Activated CD4-positive, alpha-beta T cell treated with anti-CD3 and anti-CD28 coated beads, Interleukin-2, amount 10 ng/mL, durations not matched to agents 7 days and 5 days (primary cell): ENCODE measurements around the gene OLFML3. TPM values are rescaled to one million over a fixed set of nuclear protein-coding genes. Genes with fewer than 3 reads are reported as not detected.
"Not testable (repeated sequence)": the region's sequence is repeated elsewhere in the genome, so short reads cannot be mapped to it uniquely, and the experiment has no call there.

Experiments used
- CTCF ChIA-PET: fragments of 350-600 bp; sonication (Branson Sonifier 250); formaldehyde crosslinking; loops from one replicate; lab custom pipeline; 2021; ENCODE audit warnings: antibody characterized with exemption; lab: Charles Lee
- POLR2A ChIA-PET: fragments of 350-600 bp; sonication (Branson Sonifier 250); formaldehyde crosslinking; loops from one replicate; lab custom pipeline; 2021; ENCODE audit warnings: antibody characterized with exemption; lab: Charles Lee
- DNase-seq: peaks from one replicate; pipeline ENCODE4 v3.0.0-alpha.2; 2020
- H3K27ac Mint-ChIP-seq: one replicate; pipeline ENCODE4 v1.8.0; 2021; ENCODE audit warnings: mild to moderate bottlenecking, moderate library complexity, mixed read lengths
- H3K27me3 Mint-ChIP-seq: one replicate; pipeline ENCODE4 v1.8.0; 2021; ENCODE audit warnings: mixed read lengths
- H3K36me3 Mint-ChIP-seq: one replicate; pipeline ENCODE4 v1.8.0; 2021; ENCODE audit warnings: low read depth, mixed read lengths
- H3K4me1 Mint-ChIP-seq: one replicate; pipeline ENCODE4 v1.8.0; 2021; ENCODE audit warnings: mixed read lengths
- H3K4me3 Mint-ChIP-seq: one replicate; pipeline ENCODE4 v1.8.0; 2021; ENCODE audit warnings: mild to moderate bottlenecking, moderate library complexity, mixed read lengths
- H3K9me3 Mint-ChIP-seq: one replicate; pipeline ENCODE4 v1.8.0; 2021; ENCODE audit warnings: mixed read lengths
- total RNA-seq, 2 experiments: library from RNA; stranded (reverse); gene quantifications; one replicate each; pipeline ENCODE4 v1.2.3, GENCODE V29; 2021

The OLFML3 gene
- total RNA-seq, 2 experiments from 2014 or later: 0.71 to 0.94 TPM

GRCh38 chr1:113999799-114000198 lies 20.5 kb downstream of the OLFML3 start:
- peaks cover 10% of the 10 kb centered on the region for H3K9me3 Mint-ChIP-seq
- CTCF ChIA-PET: no interaction called here
- no peak overlapping the region for H3K4me3 Mint-ChIP-seq
- no peaks in the 10 kb centered on the region for H3K4me1 Mint-ChIP-seq
- no peak for DNase-seq
- H3K27ac Mint-ChIP-seq: no peak overlapping the region
- H3K36me3 Mint-ChIP-seq: peaks cover 5% of the 10 kb centered on the region
- peaks cover 13% of the 10 kb centered on the region for H3K27me3 Mint-ChIP-seq
- POLR2A ChIA-PET: no interaction called here

GRCh38 chr1:114000406-114000805 lies 21.1 kb downstream of the OLFML3 start:
- H3K4me1 Mint-ChIP-seq: no peaks in the 10 kb centered on the region
- no peak for DNase-seq
- ChIA-PET POLR2A (no interaction called here), CTCF (no interaction called here)
- H3K27ac Mint-ChIP-seq: no peak overlapping the region
- peaks cover 2% of the 10 kb centered on the region for H3K36me3 Mint-ChIP-seq
- peaks cover 6% of the 10 kb centered on the region for H3K9me3 Mint-ChIP-seq
- H3K27me3 Mint-ChIP-seq: peaks cover 13% of the 10 kb centered on the region
- H3K4me3 Mint-ChIP-seq: no peak overlapping the region

GRCh38 chr1:114002492-114003239 lies 23.4 kb downstream of the OLFML3 start:
- peaks cover 11% of the 10 kb centered on the region for H3K27me3 Mint-ChIP-seq
- POLR2A ChIA-PET: no interaction called here

GRCh38 chr1:114003431-114003830 lies 24.2 kb downstream of the OLFML3 start:
- CTCF ChIA-PET: interaction anchor here (0.8 kb wide), 1 partner anchor 31 kb away, joined by 3 read pairs; no protein-coding TSS in a partner anchor
- no peaks in the 10 kb centered on the region for H3K9me3 Mint-ChIP-seq
- H3K4me3 Mint-ChIP-seq: no peak overlapping the region
- DNase-seq: no peak
- peaks cover 8% of the 10 kb centered on the region for H3K27me3 Mint-ChIP-seq
- POLR2A ChIA-PET: no interaction called here
- H3K4me1 Mint-ChIP-seq: no peaks in the 10 kb centered on the region
- H3K27ac Mint-ChIP-seq: peak overlapping the region; percentile 4
- H3K36me3 Mint-ChIP-seq: no peaks in the 10 kb centered on the region

More at GRCh38 chr1:114002492-114003239, 23.4 kb downstream of the OLFML3 start:
- Mint-ChIP-seq H3K9me3 (no peaks in the 10 kb centered on the region), H3K4me1 (no peaks in the 10 kb centered on the region), H3K27ac (no peak overlapping the region), H3K4me3 (no peak overlapping the region), H3K36me3 (no peaks in the 10 kb centered on the region)
- no peak for DNase-seq
- CTCF ChIA-PET: no interaction called here

- H3K9me3 Mint-ChIP-seq, DNase-seq, H3K36me3 Mint-ChIP-seq, POLR2A ChIA-PET, H3K4me1 Mint-ChIP-seq, H3K27ac Mint-ChIP-seq, H3K4me3 Mint-ChIP-seq: not testable (repeated sequence)
- H3K27me3 Mint-ChIP-seq: peaks cover 12% of the 10 kb centered on the region
- CTCF ChIA-PET: interaction anchor here (0.6 kb wide), 1 partner anchor 289 kb away, joined by 3 read pairs; no protein-coding TSS in a partner anchor
These were observed 27.6 kb downstream of the OLFML3 start for GRCh38 chr1:114006825-114007224.

GRCh38 chr1:114008480-114008941 lies 29.2 kb downstream of the OLFML3 start:
- Mint-ChIP-seq H3K27me3 (peaks cover 11% of the 10 kb centered on the region), H3K4me3 (no peak overlapping the region), H3K9me3 (no peaks in the 10 kb centered on the region), H3K36me3 (no peaks in the 10 kb centered on the region), H3K27ac (no peak overlapping the region), H3K4me1 (no peaks in the 10 kb centered on the region)
- no peak for DNase-seq
- CTCF ChIA-PET: interaction anchor here (0.6 to 1.1 kb wide), 2 partner anchors 164 to 1160 kb away, joined by 3 to 4 read pairs; no protein-coding TSS in a partner anchor
- POLR2A ChIA-PET: no interaction called here

GRCh38 chr1:114008993-114009392 lies 29.7 kb downstream of the OLFML3 start:
- Mint-ChIP-seq H3K27ac (no peak overlapping the region), H3K9me3 (no peaks in the 10 kb centered on the region), H3K27me3 (peaks cover 11% of the 10 kb centered on the region), H3K4me1 (no peaks in the 10 kb centered on the region), H3K4me3 (no peak overlapping the region), H3K36me3 (no peaks in the 10 kb centered on the region)
- ChIA-PET CTCF (interaction anchor here (1.1 kb wide), 1 partner anchor 164 kb away, joined by 3 read pairs; no protein-coding TSS in a partner anchor), POLR2A (no interaction called here)
- no peak for DNase-seq

GRCh38 chr1:114009393-114009792 lies 30.1 kb downstream of the OLFML3 start:
- Mint-ChIP-seq H3K4me3 (no peak overlapping the region), H3K27me3 (peaks cover 11% of the 10 kb centered on the region), H3K9me3 (no peaks in the 10 kb centered on the region), H3K36me3 (no peaks in the 10 kb centered on the region), H3K27ac (no peak overlapping the region), H3K4me1 (no peaks in the 10 kb centered on the region)
- no peak for DNase-seq
- ChIA-PET POLR2A (no interaction called here), CTCF (interaction anchor here (1.1 kb wide), 1 partner anchor 163 kb away, joined by 3 read pairs; no protein-coding TSS in a partner anchor)

GRCh38 chr1:114010433-114011184 lies 31.3 kb downstream of the OLFML3 start:
- Mint-ChIP-seq H3K27ac (no peak overlapping the region), H3K4me3 (no peak overlapping the region), H3K4me1 (no peaks in the 10 kb centered on the region), H3K36me3 (no peaks in the 10 kb centered on the region), H3K27me3 (peaks cover 12% of the 10 kb centered on the region), H3K9me3 (no peaks in the 10 kb centered on the region)
- no peak for DNase-seq
- POLR2A ChIA-PET: no interaction called here
- CTCF ChIA-PET: interaction anchor here (0.6 kb wide), 2 partner anchors 655 to 818 kb away, joined by 3 read pairs; no protein-coding TSS in a partner anchor

GRCh38 chr1:114011796-114012195 lies 32.5 kb downstream of the OLFML3 start:
- CTCF ChIA-PET: interaction anchor here (0.6 kb wide), 1 partner anchor 891 kb away, joined by 4 read pairs; no protein-coding TSS in a partner anchor

GRCh38 chr1:114015075-114015474 lies 35.8 kb downstream of the OLFML3 start:
- Mint-ChIP-seq H3K27me3 (peaks cover 14% of the 10 kb centered on the region), H3K36me3 (no peaks in the 10 kb centered on the region), H3K4me3 (no peak overlapping the region), H3K27ac (no peak overlapping the region), H3K4me1 (no peaks in the 10 kb centered on the region), H3K9me3 (peaks cover 9% of the 10 kb centered on the region)
- CTCF ChIA-PET: no interaction called here
- no peak for DNase-seq
- POLR2A ChIA-PET: no interaction called here

More at GRCh38 chr1:114011796-114012195, 32.5 kb downstream of the OLFML3 start:
- Mint-ChIP-seq H3K4me1 (no peaks in the 10 kb centered on the region), H3K27me3 (peaks cover 12% of the 10 kb centered on the region), H3K27ac (no peak overlapping the region), H3K4me3 (no peak overlapping the region), H3K9me3 (no peaks in the 10 kb centered on the region), H3K36me3 (no peaks in the 10 kb centered on the region)
- no peak for DNase-seq
- POLR2A ChIA-PET: no interaction called here

- DNase-seq, H3K36me3 Mint-ChIP-seq, H3K27ac Mint-ChIP-seq, H3K4me3 Mint-ChIP-seq, H3K9me3 Mint-ChIP-seq, H3K4me1 Mint-ChIP-seq, H3K27me3 Mint-ChIP-seq, POLR2A ChIA-PET, CTCF ChIA-PET: not testable (repeated sequence)
These were observed 40.5 kb downstream of the OLFML3 start for GRCh38 chr1:114019724-114020123.

- POLR2A ChIA-PET: no interaction called here
- H3K4me3 Mint-ChIP-seq: no peak overlapping the region
- CTCF ChIA-PET: interaction anchor here (0.5 kb wide), 1 partner anchor 314 kb away, joined by 6 read pairs; no protein-coding TSS in a partner anchor
These were observed 42.4 kb downstream of the OLFML3 start for GRCh38 chr1:114021665-114022099.

More at GRCh38 chr1:114021665-114022099, 42.4 kb downstream of the OLFML3 start:
- no peak overlapping the region for H3K27ac Mint-ChIP-seq
- H3K4me1 Mint-ChIP-seq: no peaks in the 10 kb centered on the region
- H3K36me3 Mint-ChIP-seq: no peaks in the 10 kb centered on the region
- peaks cover 2% of the 10 kb centered on the region for H3K27me3 Mint-ChIP-seq
- peaks cover 9% of the 10 kb centered on the region for H3K9me3 Mint-ChIP-seq
- DNase-seq: no peak
